GM12864 (cell line): Measurements from ENCODE around the gene CFAP206.
A peak's percentile ranks its signal among the peaks of the same experiment; 100 is the strongest.
"Not testable (repeated sequence)": the region's sequence is repeated elsewhere in the genome, so short reads cannot be mapped to it uniquely, and the experiment has no call there.

Experiments
- DNase-seq: peaks from one replicate; pipeline ENCODE4 v3.0.0-alpha.2; 2011; ENCODE audit warnings: low read depth
- H3K4me3 ChIP-seq: 2 replicates; pipeline ENCODE4 v1.5.1; 2011; ENCODE audit warnings: mild to moderate bottlenecking, low read depth, low read length, control low read depth
- CTCF ChIP-seq: IDR thresholded peaks from 2 replicates; pipeline ENCODE4 v1.5.1; 2011; ENCODE audit warnings: low read depth, mild to moderate bottlenecking, moderate library complexity, low read length, control low read depth, inconsistent platforms; ENCODE audit errors: missing control alignments

Gene CFAP206

GRCh38 chr6:87483929-87484328 is 76.2 kb downstream of the CFAP206 start:
- TF ChIP-seq CTCF = peak; percentile 23
- DNase-seq = no peak
- no peak overlapping the region for H3K4me3 ChIP-seq

- no peak overlapping the region for H3K4me3 ChIP-seq
- DNase-seq = no peak
- no peak for TF ChIP-seq CTCF
Observed at GRCh38 chr6:87484491-87484890, 76.7 kb downstream of the CFAP206 start.

- no peak overlapping the region for H3K4me3 ChIP-seq
- no peak for DNase-seq
- no peak for TF ChIP-seq CTCF
Observed at GRCh38 chr6:87487555-87487954, 79.8 kb downstream of the CFAP206 start.

GRCh38 chr6:87489326-87489725 is 81.6 kb downstream of the CFAP206 start:
- not testable (repeated sequence) for H3K4me3 ChIP-seq, DNase-seq

GRCh38 chr6:87494761-87495422 is 87.1 kb downstream of the CFAP206 start:
- H3K4me3 ChIP-seq = no peak overlapping the region
- no peak for TF ChIP-seq CTCF
- no peak for DNase-seq

GRCh38 chr6:87498048-87498447 is 90.3 kb downstream of the CFAP206 start:
- DNase-seq = no peak
- no peak for TF ChIP-seq CTCF
- H3K4me3 ChIP-seq = no peak overlapping the region

- no peak for DNase-seq
- no peak for TF ChIP-seq CTCF
- no peak overlapping the region for H3K4me3 ChIP-seq
Observed at GRCh38 chr6:87501809-87502572, 94.2 kb downstream of the CFAP206 start.
